Measurements from ENCODE around the gene FANCB. TPM values are rescaled to one million over a fixed set of nuclear protein-coding genes. Genes with fewer than 3 reads are reported as not detected.

FANCB gene
- total RNA-seq, 1 donor from 2014 or later, result 4.0 TPM

GRCh38 chrX:14897042-14897441 lies 24.2 kb upstream of the FANCB start:
- peaks cover 26% of the 10 kb centered on the region for H3K36me3 Mint-ChIP-seq (ENCODE audit: low read depth)
- DNase-seq (no peak), ATAC-seq (ENCODE audit: low read depth) (no peak)
- TF ChIP-seq CTCF (IDR thresholded peaks at IDR 0.05), result no peak
- ChIA-PET CTCF (no interaction called here), POLR2A (no interaction called here)
- H3K27me3 Mint-ChIP-seq, result no peaks in the 10 kb centered on the region
- no peak overlapping the region for H3K4me3 Mint-ChIP-seq
- no peak overlapping the region for H3K27ac Mint-ChIP-seq
- intact Hi-C loops (cut with micrococcal nuclease), result no loop called here
- no peaks in the 10 kb centered on the region for H3K9me3 Mint-ChIP-seq
- peaks cover 10% of the 10 kb centered on the region for H3K4me1 Mint-ChIP-seq

GRCh38 chrX:14896273-14896672 lies 23.4 kb upstream of the FANCB start:
- Mint-ChIP-seq H3K4me1 (peaks cover 10% of the 10 kb centered on the region), H3K36me3 (ENCODE audit: low read depth) (peaks cover 26% of the 10 kb centered on the region), H3K9me3 (no peaks in the 10 kb centered on the region), H3K27ac (peak overlapping the region; percentile 20), H3K27me3 (no peaks in the 10 kb centered on the region), H3K4me3 (no peak overlapping the region)
- intact Hi-C loops (cut with micrococcal nuclease), result no loop called here
- DNase-seq, result no peak
- ChIA-PET POLR2A (no interaction called here), CTCF (no interaction called here)
- no peak for TF ChIP-seq CTCF (IDR thresholded peaks at IDR 0.05)
- ATAC-seq (ENCODE audit: low read depth), result no peak

GRCh38 chrX:14886252-14886651 lies 13.4 kb upstream of the FANCB start:
- H3K9me3 Mint-ChIP-seq, result no peaks in the 10 kb centered on the region
- no peak for TF ChIP-seq CTCF (IDR thresholded peaks at IDR 0.05)
- H3K4me3 Mint-ChIP-seq, result no peak overlapping the region
- CTCF ChIA-PET, result no interaction called here
- no peak overlapping the region for H3K27ac Mint-ChIP-seq
- H3K36me3 Mint-ChIP-seq (ENCODE audit: low read depth), result no peaks in the 10 kb centered on the region
- POLR2A ChIA-PET, result interaction anchor here (1.0 kb wide), 1 partner anchor 18 kb away, joined by 6 read pairs; no protein-coding TSS in a partner anchor
- ATAC-seq (ENCODE audit: low read depth) (no peak), DNase-seq (no peak)
- H3K4me1 Mint-ChIP-seq, result peaks cover 8% of the 10 kb centered on the region
- intact Hi-C loops (cut with micrococcal nuclease), result no loop called here
- H3K27me3 Mint-ChIP-seq, result no peaks in the 10 kb centered on the region

GRCh38 chrX:14884714-14885113 lies 11.8 kb upstream of the FANCB start:
- no peak for TF ChIP-seq CTCF (IDR thresholded peaks at IDR 0.05)

GRCh38 chrX:14883826-14884225 lies 11.0 kb upstream of the FANCB start:
- H3K9me3 Mint-ChIP-seq, result no peaks in the 10 kb centered on the region
- ATAC-seq (ENCODE audit: low read depth), result no peak
- no peak for TF ChIP-seq CTCF (IDR thresholded peaks at IDR 0.05)
- H3K4me3 Mint-ChIP-seq, result no peak overlapping the region
- peaks cover 8% of the 10 kb centered on the region for H3K4me1 Mint-ChIP-seq
- CTCF ChIA-PET, result no interaction called here
- no peaks in the 10 kb centered on the region for H3K36me3 Mint-ChIP-seq (ENCODE audit: low read depth)
- DNase-seq, result no peak
- intact Hi-C loops (cut with micrococcal nuclease), result loop anchor here (2.0 kb wide), 1 partner anchor 15 kb away; no protein-coding TSS in a partner anchor
- POLR2A ChIA-PET, result no interaction called here
- H3K27ac Mint-ChIP-seq, result no peak overlapping the region
- H3K27me3 Mint-ChIP-seq, result no peaks in the 10 kb centered on the region

More at GRCh38 chrX:14884714-14885113, 11.8 kb upstream of the FANCB start:
- ATAC-seq (ENCODE audit: low read depth) (no peak), DNase-seq (no peak)
- H3K27me3 Mint-ChIP-seq, result no peaks in the 10 kb centered on the region
- no peak overlapping the region for H3K27ac Mint-ChIP-seq
- peaks cover 8% of the 10 kb centered on the region for H3K4me1 Mint-ChIP-seq
- H3K4me3 Mint-ChIP-seq, result no peak overlapping the region
- intact Hi-C loops (cut with micrococcal nuclease), result loop anchor here (2.0 kb wide), 1 partner anchor 14 kb away; no protein-coding TSS in a partner anchor
- no peaks in the 10 kb centered on the region for H3K36me3 Mint-ChIP-seq (ENCODE audit: low read depth)
- no peaks in the 10 kb centered on the region for H3K9me3 Mint-ChIP-seq
- ChIA-PET CTCF (no interaction called here), POLR2A (no interaction called here)

All from activated B cell treated with CpG ODN at 0.5 μM for 24 hours (primary cell).